GM12878 (cell line): ENCODE measurements around the gene SCGN. TPM values are rescaled to one million over a fixed set of nuclear protein-coding genes. Genes with fewer than 3 reads are reported as not detected.

Experiments used
- ATAC-seq: fragments of 200-7000 bp; cut with Tn5 transposase; 3 replicates; pipeline ENCODE4 v1.9.1; 2020; ENCODE audit warnings: mild to moderate bottlenecking, moderate library complexity
- BruUV-seq: library from RNA; stranded (reverse); fragments of 400-500 nt; replicated peaks from 2 replicates; lab custom pipeline; 2021; lab: Mats Ljungman, UMichigan
- CTCF ChIA-PET: fragments of 300-600 bp; sonication (Branson Sonifier 250); formaldehyde crosslinking; extraction: SDS; loops from one replicate; lab custom pipeline; 2021; ENCODE audit warnings: inconsistent platforms; lab: Yijun Ruan, JAX
- POLR2A ChIA-PET: fragments of 350-600 bp; formaldehyde crosslinking; extraction: SDS; loops from one replicate; lab custom pipeline; 2021; ENCODE audit warnings: inconsistent platforms; lab: Charles Lee
- RAD21 ChIA-PET: fragments of 300-600 bp; sonication (Branson Sonifier 250); formaldehyde crosslinking; loops from one replicate; lab custom pipeline; 2023; ENCODE audit warnings: antibody characterized with exemption; ENCODE audit not compliant: unreplicated experiment; lab: Charles Lee
- SMC1A ChIA-PET: fragments of 300-600 bp; sonication (Branson Sonifier 250); formaldehyde crosslinking; loops from one replicate; lab custom pipeline; 2023; ENCODE audit not compliant: unreplicated experiment, uncharacterized antibody; lab: Charles Lee
- DNase-seq: peaks from one replicate; pipeline ENCODE4 v3.0.0-alpha.2; 2011; ENCODE audit warnings: low read depth, low spot score
- FAIRE-seq: peaks from 3 replicates; lab custom pipeline; 2011; peaks lifted over from hg19 to GRCh38; lab: Jason Lieb, UNC
- H2AFZ ChIP-seq: 2 replicates; pipeline ENCODE4 v1.6.0; 2011; ENCODE audit warnings: low read depth, low read length, control low read depth; ENCODE audit not compliant: control insufficient read depth
- H3K27ac ChIP-seq: 2 replicates; pipeline ENCODE4 v1.5.1; 2011; ENCODE audit warnings: control low read depth; ENCODE audit not compliant: control insufficient read depth, insufficient read depth
- H3K27me3 ChIP-seq, 2 experiments: replicated peaks in 1 of 2; 2 replicates each; pipeline versions ENCODE4 v1.6.0 to v1.6.1; 2011; ENCODE audit warnings: low read length in 1 of 2; ENCODE audit not compliant: control insufficient read depth in 2 of 2, insufficient read depth in 2 of 2
- H3K36me3 ChIP-seq, 2 experiments: 2 replicates each; pipeline ENCODE4 v1.5.1; 2011; ENCODE audit warnings: low read length in 1 of 2; ENCODE audit not compliant: control insufficient read depth in 2 of 2, insufficient read depth in 2 of 2
- H3K4me1 ChIP-seq: 2 replicates; pipeline ENCODE4 v1.6.1; 2011; ENCODE audit warnings: mild to moderate bottlenecking, low read length, moderate library complexity, mixed read lengths; ENCODE audit not compliant: control insufficient read depth, insufficient read depth
- H3K4me2 ChIP-seq: 2 replicates; pipeline ENCODE4 v1.6.0; 2011; ENCODE audit warnings: control low read depth; ENCODE audit not compliant: control insufficient read depth, insufficient read depth
- H3K4me3 ChIP-seq: fragments of 200-600 bp; sonication (generic); 2 replicates; pipeline ENCODE4 v1.5.1; 2016
- H3K79me2 ChIP-seq: 2 replicates; pipeline ENCODE4 v1.6.0; 2011; ENCODE audit warnings: low read length; ENCODE audit not compliant: control insufficient read depth, insufficient read depth
- H3K9ac ChIP-seq: 2 replicates; pipeline ENCODE4 v1.8.0; 2011; ENCODE audit warnings: low read length, control low read depth, mixed read lengths; ENCODE audit not compliant: control insufficient read depth, insufficient read depth
- H3K9me3 ChIP-seq: replicated peaks from 3 replicates; pipeline ENCODE4 v1.5.1; 2011; ENCODE audit warnings: mild to moderate bottlenecking, low read length; ENCODE audit not compliant: control insufficient read depth, insufficient read depth
- H4K20me1 ChIP-seq: 2 replicates; pipeline ENCODE4 v1.6.0; 2011; ENCODE audit not compliant: control insufficient read depth, insufficient read depth
- BHLHE40 ChIP-seq, 2 experiments: fragments of 450-650 bp in 1 of 2; IDR thresholded peaks; 2 replicates each; pipeline ENCODE4 v1.6.1; 2011 to 2017; ENCODE audit warnings: low read depth in 2 of 2, borderline replicate concordance in 1 of 2, improper control_type of control experiment in 1 of 2, low read length in 1 of 2, mild to moderate bottlenecking in 1 of 2
- EP300 ChIP-seq, 2 experiments: fragments of 150-350 bp in 1 of 2; IDR thresholded peaks; 2 replicates each; pipeline ENCODE4 v1.6.1; 2011 to 2012; ENCODE audit warnings: low read depth in 2 of 2, low read length in 2 of 2, borderline replicate concordance in 1 of 2, improper control_type of control experiment in 1 of 2, inconsistent platforms in 1 of 2; ENCODE audit not compliant: control insufficient read depth in 1 of 2
- FOXK2 ChIP-seq: fragments of 450-650 bp; IDR thresholded peaks from 2 replicates; pipeline ENCODE4 v1.6.1; 2017; ENCODE audit warnings: mild to moderate bottlenecking, moderate library complexity
- GABPA ChIP-seq: IDR thresholded peaks from 2 replicates; pipeline ENCODE4 v1.6.1; 2014; ENCODE audit warnings: antibody characterized with exemption, low read depth, mild to moderate bottlenecking, inconsistent platforms
- HDAC2 ChIP-seq: fragments of 200-600 bp; sonication (generic); IDR thresholded peaks from 2 replicates; pipeline ENCODE4 v1.6.1; 2017
- HDGF ChIP-seq: fragments of 450-650 bp; IDR thresholded peaks from 2 replicates; pipeline ENCODE4 v1.6.1; 2016; ENCODE audit warnings: antibody characterized with exemption
- MTA2 ChIP-seq: fragments of 450-650 bp; IDR thresholded peaks from 2 replicates; pipeline ENCODE4 v1.6.1; 2016; ENCODE audit warnings: low read depth, mild to moderate bottlenecking, moderate library complexity
- POU2F2 ChIP-seq: IDR thresholded peaks from 3 replicates; pipeline ENCODE4 v1.6.1; 2011; ENCODE audit warnings: low read depth, mild to moderate bottlenecking, low read length, borderline replicate concordance
- RBBP5 ChIP-seq: fragments of 200-600 bp; sonication (generic); conservative IDR thresholded peaks from 2 replicates; pipeline ENCODE4 v1.6.1; 2016
- SMAD1 ChIP-seq: fragments of 450-650 bp; IDR thresholded peaks from 2 replicates; pipeline ENCODE4 v1.6.1; 2018; ENCODE audit warnings: mild to moderate bottlenecking, low read depth; ENCODE audit not compliant: partially characterized antibody
- SUPT20H ChIP-seq: IDR thresholded peaks from 2 replicates; pipeline ENCODE4 v1.6.1; 2011; ENCODE audit warnings: low read depth, mild to moderate bottlenecking, low read length, moderate library complexity, borderline replicate concordance; ENCODE audit not compliant: control insufficient read depth
- ZNF384 ChIP-seq: IDR thresholded peaks from 2 replicates; pipeline ENCODE4 v1.6.1; 2012; ENCODE audit warnings: low read depth, mild to moderate bottlenecking, low read length, improper control_type of control experiment, borderline replicate concordance
- WGBS: methylation state at CpG from one replicate; pipeline ENCODE4 v1.1.6; 2016; ENCODE audit warnings: low lambda C conversion rate; ENCODE audit not compliant: insufficient replicate concordance, insufficient coverage; ENCODE audit errors: missing lambda C conversion rate; 5-methylcytosine and 5-hydroxymethylcytosine counted together
- in situ Hi-C: fragments of 300-500 bp; cut with MboI; formaldehyde crosslinking; loops from 9 replicates; pipeline ENCODE4 v1.14.3; 2018; ENCODE audit warnings: mixed read lengths
- intact Hi-C: fragments of 100-400 bp; cut with micrococcal nuclease; formaldehyde crosslinking; loops from one replicate; pipeline ENCODE4 v1.14.2; 2022; ENCODE audit not compliant: unreplicated experiment
- polyA plus RNA-seq, 11 experiments: library from polyadenylated mRNA; depleted of rRNA in 4 of 11; unstranded in 6 of 11; stranded (reverse) in 5 of 11; fragments of >200 nt; fragmentation: Nextera tagmentation in 4 of 11; fragmentation: Illumina TruSeq in 1 of 11; extraction: Ambion mirVana in 4 of 11; extraction: Trizol in 1 of 11; gene quantifications; 1 replicate in 1 of 11; 2 replicates in 10 of 11; pipeline versions ENCODE4 v1.2.1 to v1.2.3, GENCODE V29; 2011 to 2016; ENCODE audit warnings: inconsistent platforms in 2 of 11, missing spikeins in 2 of 11, low read depth in 1 of 11
- total RNA-seq, 4 experiments: library from RNA; depleted of rRNA in 3 of 4; stranded (reverse); fragments of >200 nt in 3 of 4; fragmentation: Illumina TruSeq in 1 of 4; extraction: Trizol in 1 of 4; gene quantifications; 2 replicates each; pipeline versions ENCODE4 v1.2.1 to v1.2.3, GENCODE V29; 2013 to 2021
- TF ChIP-seq, protein P1 (sequence below): IDR thresholded peaks from 2 replicates; pipeline ENCODE4 v1.6.1; 2011; ENCODE audit warnings: borderline replicate concordance, low read depth, mild to moderate bottlenecking, moderate library complexity, mixed read lengths, low read length; ENCODE audit not compliant: insufficient read depth; ENCODE audit errors: extremely low read length
- TF ChIP-seq, protein P2 (sequence below): IDR thresholded peaks from 2 replicates; pipeline ENCODE4 v1.6.1; 2011; ENCODE audit warnings: low read depth, low read length, improper control_type of control experiment, borderline replicate concordance

SCGN gene
- total and polyA plus RNA-seq, 10 of the 15 experiments (the other 5 are each of a cell fraction or from before 2014, with no cell fraction given): not detected

DNA sequence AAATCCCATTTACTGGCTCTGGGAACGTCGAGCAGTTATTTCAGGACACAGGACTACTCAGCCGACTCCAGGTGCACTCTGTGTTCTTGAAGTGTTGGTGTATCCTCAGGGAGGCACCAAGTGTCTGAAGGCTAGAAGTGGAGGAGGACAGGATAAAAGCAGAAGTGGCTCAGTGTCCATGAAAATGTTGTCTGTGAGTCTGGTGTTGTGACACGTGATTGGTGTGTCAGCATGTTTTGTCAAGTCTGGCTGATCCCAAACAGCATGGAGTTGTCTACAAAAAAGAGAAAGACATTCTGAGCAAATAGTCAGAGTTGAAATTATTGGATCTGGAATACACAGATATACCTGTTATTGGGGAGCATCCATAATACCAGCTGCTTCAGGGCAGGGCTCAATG, 30.3 kb downstream of the SCGN start (continued):
- TF ChIP-seq, protein P1, sequence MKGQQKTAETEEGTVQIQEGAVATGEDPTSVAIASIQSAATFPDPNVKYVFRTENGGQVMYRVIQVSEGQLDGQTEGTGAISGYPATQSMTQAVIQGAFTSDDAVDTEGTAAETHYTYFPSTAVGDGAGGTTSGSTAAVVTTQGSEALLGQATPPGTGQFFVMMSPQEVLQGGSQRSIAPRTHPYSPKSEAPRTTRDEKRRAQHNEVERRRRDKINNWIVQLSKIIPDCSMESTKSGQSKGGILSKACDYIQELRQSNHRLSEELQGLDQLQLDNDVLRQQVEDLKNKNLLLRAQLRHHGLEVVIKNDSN: no peak
- TF ChIP-seq MTA2 (no peak), ZNF384 (no peak), RBBP5 (no peak), SMAD1 (no peak), GABPA (no peak)

DNA sequence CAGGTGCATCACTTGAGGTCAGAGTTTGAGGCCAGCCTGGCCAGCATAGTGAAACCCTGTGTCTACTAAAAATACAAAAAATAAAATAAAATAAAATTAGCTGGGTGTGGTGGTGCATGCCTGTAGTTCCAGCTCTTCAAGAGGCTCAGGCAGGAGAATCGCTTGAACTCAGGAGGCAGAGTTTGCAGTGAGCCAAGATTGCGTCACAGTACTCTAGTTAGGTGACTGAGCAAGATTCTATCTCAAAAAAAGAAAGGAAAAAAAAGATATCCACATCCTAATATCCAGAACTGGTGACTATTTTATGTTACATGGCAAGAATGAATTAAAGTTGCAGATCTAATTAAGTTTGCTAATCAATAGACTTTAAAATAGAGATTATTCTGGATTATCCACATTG, 32.5 kb downstream of the SCGN start:
- ChIA-PET POLR2A (no interaction called here), CTCF (no interaction called here), RAD21 (no interaction called here), SMC1A (no interaction called here)
- ATAC-seq: no peak
- TF ChIP-seq EP300 (IDR thresholded peaks at IDR 0.05; ENCODE audit: borderline replicate concordance in 1 of 2, control insufficient read depth in 1 of 2, low read depth in 2 of 2, low read length in 2 of 2) (no peak), POU2F2 (no peak), HDAC2 (no peak), BHLHE40 (IDR thresholded peaks at IDR 0.05; ENCODE audit: borderline replicate concordance in 1 of 2, low read depth in 2 of 2, low read length in 1 of 2) (no peak), SUPT20H (no peak), HDGF (no peak), FOXK2 (no peak)
- TF ChIP-seq, protein P2, sequence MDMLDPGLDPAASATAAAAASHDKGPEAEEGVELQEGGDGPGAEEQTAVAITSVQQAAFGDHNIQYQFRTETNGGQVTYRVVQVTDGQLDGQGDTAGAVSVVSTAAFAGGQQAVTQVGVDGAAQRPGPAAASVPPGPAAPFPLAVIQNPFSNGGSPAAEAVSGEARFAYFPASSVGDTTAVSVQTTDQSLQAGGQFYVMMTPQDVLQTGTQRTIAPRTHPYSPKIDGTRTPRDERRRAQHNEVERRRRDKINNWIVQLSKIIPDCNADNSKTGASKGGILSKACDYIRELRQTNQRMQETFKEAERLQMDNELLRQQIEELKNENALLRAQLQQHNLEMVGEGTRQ: no peak
- no peak overlapping the region for H2AFZ ChIP-seq
- no peaks in the 10 kb centered on the region for H3K79me2 ChIP-seq
- no peaks in the 10 kb centered on the region; a peak in 1 of 4 replicates for H3K27me3 ChIP-seq
- 32% methylated on average over 2 of the region's 2 CpGs for WGBS
- FAIRE-seq: no peak
- no peak overlapping the region for H3K27ac ChIP-seq
- no peak overlapping the region for H3K4me3 ChIP-seq
- H3K36me3 ChIP-seq: no peaks in the 10 kb centered on the region
- intact Hi-C loops (no loop called here), in situ Hi-C loops (no loop called here)
- no peak for DNase-seq
- no peaks in the 10 kb centered on the region for H3K4me1 ChIP-seq
- no peak overlapping the region for H3K9ac ChIP-seq
- no peaks in the 10 kb centered on the region for H4K20me1 ChIP-seq
- no peak overlapping the region for H3K4me2 ChIP-seq
- BruUV-seq: no TSS peak
- no peaks in the 10 kb centered on the region for H3K9me3 ChIP-seq
